Tibial nerve (tissue), 4 donors: ENCODE measurements around the gene STAT1. TPM values are rescaled to one million over a fixed set of nuclear protein-coding genes. Genes with fewer than 3 reads are reported as not detected.

Experiments used
- DNase-seq, 2 donors: peaks; one replicate each; pipeline ENCODE4 v3.0.0-alpha.2; 2019; ENCODE audit warnings: low spot score in 2 of 2
- H3K27ac ChIP-seq, 4 donors: fragments of 200-600 bp; sonication (generic) in 3 of 4; one replicate each; pipeline ENCODE4 v1.5.1; 2017 to 2019; ENCODE audit warnings: mild to moderate bottlenecking in 1 of 4
- H3K27me3 ChIP-seq, 2 donors: fragments of 200-600 bp; sonication (generic) in 1 of 2; one replicate each; pipeline versions ENCODE4 v1.5.1 to v1.6.0; 2017 to 2019
- H3K36me3 ChIP-seq, 3 donors: fragments of 200-600 bp; sonication (generic); one replicate each; pipeline ENCODE4 v1.5.1; 2018 to 2019
- H3K4me1 ChIP-seq, 4 donors: fragments of 200-600 bp; sonication (generic) in 3 of 4; one replicate each; pipeline ENCODE4 v1.5.1; 2017 to 2019
- H3K4me3 ChIP-seq, 4 donors: fragments of 200-600 bp; sonication (generic) in 3 of 4; one replicate each; pipeline ENCODE4 v1.5.1; 2017 to 2019; ENCODE audit warnings: mild to moderate bottlenecking in 1 of 4, moderate library complexity in 1 of 4
- H3K9me3 ChIP-seq, 4 donors: fragments of 200-600 bp; sonication (generic) in 3 of 4; one replicate each; pipeline ENCODE4 v1.5.1; 2017 to 2019
- EP300 ChIP-seq, 2 donors: sonication (generic); formaldehyde crosslinking; IDR thresholded peaks; one replicate each; pipeline ENCODE4 v1.6.1; 2017; ENCODE audit warnings: antibody characterized with exemption in 2 of 2, mild to moderate bottlenecking in 1 of 2
- POLR2A ChIP-seq, 2 donors: fragments of 450-650 bp; IDR thresholded peaks; one replicate each; pipeline ENCODE4 v1.6.1; 2017; ENCODE audit warnings: antibody characterized with exemption in 2 of 2, mild to moderate bottlenecking in 2 of 2, moderate library complexity in 2 of 2
- WGBS, 2 donors: methylation state at CpG; one replicate each; pipeline ENCODE4 v1.1.5; 2018; 5-methylcytosine and 5-hydroxymethylcytosine counted together
- total RNA-seq, 4 donors: library from RNA; depleted of rRNA; stranded (reverse); fragments of >200 nt; gene quantifications; one replicate each; pipeline ENCODE4 v1.1.0, GENCODE V29; 2016
- TF ChIP-seq, protein P1 (sequence below), 5 experiments: fragments of 200-600 bp in 3 of 5; fragments of 450-650 bp in 2 of 5; sonication (generic) in 3 of 5; IDR thresholded peaks; one replicate each; pipeline ENCODE4 v1.5.1; 2016 to 2019; ENCODE audit warnings: antibody characterized with exemption in 5 of 5, mild to moderate bottlenecking in 3 of 5, moderate library complexity in 2 of 5

STAT1 gene
- total RNA-seq, 4 donors from 2014 or later, result 40.2 to 73.9 (median 65.6) TPM

DNA sequence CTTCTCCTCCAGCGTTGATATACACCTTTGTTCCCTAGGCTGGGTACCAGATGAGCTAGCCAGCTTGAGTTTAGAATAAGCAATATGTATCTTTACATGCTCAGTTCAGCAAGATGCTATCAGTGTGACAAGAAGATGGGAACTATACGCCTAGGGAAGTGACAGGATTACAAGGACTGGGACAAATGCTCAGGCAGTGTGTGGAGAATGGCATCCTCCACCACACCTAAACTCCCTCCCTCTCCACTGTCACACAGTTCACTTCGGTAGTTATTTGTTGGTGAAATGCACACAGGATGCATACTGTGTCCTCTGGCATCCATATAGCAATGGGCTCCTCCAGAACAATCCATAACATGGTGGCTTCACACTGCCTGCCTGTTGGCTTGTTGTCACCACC lies 7.7 kb downstream of the STAT1 start:
- TF ChIP-seq EP300 (IDR thresholded peaks at IDR 0.05) (no peak), POLR2A (IDR thresholded peaks at IDR 0.05) (no peak)
- TF ChIP-seq, protein P1, sequence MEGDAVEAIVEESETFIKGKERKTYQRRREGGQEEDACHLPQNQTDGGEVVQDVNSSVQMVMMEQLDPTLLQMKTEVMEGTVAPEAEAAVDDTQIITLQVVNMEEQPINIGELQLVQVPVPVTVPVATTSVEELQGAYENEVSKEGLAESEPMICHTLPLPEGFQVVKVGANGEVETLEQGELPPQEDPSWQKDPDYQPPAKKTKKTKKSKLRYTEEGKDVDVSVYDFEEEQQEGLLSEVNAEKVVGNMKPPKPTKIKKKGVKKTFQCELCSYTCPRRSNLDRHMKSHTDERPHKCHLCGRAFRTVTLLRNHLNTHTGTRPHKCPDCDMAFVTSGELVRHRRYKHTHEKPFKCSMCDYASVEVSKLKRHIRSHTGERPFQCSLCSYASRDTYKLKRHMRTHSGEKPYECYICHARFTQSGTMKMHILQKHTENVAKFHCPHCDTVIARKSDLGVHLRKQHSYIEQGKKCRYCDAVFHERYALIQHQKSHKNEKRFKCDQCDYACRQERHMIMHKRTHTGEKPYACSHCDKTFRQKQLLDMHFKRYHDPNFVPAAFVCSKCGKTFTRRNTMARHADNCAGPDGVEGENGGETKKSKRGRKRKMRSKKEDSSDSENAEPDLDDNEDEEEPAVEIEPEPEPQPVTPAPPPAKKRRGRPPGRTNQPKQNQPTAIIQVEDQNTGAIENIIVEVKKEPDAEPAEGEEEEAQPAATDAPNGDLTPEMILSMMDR (IDR thresholded peaks at IDR 0.05), result no peak

DNA sequence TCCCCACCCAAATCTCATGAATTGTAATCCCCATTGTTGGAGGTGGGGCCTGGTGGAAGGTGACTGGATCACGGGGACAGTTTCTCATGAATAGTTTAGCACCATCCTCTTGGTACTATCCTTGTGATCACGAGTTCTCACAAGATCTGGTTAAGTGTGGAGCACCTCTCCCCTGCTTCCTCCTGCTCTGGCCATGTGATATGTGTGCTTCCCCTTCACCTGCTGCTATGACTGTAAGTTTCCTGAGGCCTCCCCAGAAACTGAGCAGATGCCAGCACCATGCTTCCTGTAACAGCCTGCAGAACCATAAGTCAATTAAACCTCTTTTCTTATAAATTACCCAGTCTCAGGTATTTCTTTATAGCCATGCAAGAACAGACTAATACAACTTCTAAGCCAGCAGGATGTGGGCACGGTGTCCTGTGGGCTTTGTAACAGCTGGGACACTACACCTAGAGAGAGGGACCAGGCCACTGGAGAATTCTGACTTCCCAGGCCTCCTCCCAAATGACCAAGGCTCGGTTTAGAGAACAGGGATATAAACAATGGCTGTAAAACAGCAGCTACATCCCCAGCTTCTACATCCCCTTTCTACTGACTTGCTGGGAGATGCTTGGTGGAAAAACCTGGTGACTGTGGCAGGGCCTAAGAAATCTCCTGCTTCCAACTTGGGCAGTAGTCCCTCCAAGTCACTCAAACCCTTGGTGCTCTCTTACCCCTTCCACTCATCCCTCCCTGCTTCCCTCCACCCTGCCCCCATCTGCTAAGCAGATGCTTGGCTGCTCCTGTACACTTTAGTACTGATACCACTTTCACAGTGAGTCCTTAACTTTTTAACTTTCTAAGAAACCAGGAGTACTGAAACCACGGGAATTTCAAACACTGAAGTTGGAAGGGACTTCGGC lies 10.3 kb downstream of the STAT1 start:
- Histone ChIP-seq H3K9me3 (no peaks in the 10 kb centered on the region), H3K4me1 (peaks cover 0 to 2% (median 0%) of the 10 kb centered on the region in 4 donors), H3K27me3 (no peaks in the 10 kb centered on the region), H3K4me3 (no peak overlapping the region), H3K27ac (no peak overlapping the region), H3K36me3 (peaks cover 2 to 100% (median 21%) of the 10 kb centered on the region in 3 donors)
- DNase-seq, result no peak
- TF ChIP-seq POLR2A (IDR thresholded peaks at IDR 0.05), result no peak
- no peak for TF ChIP-seq EP300 (IDR thresholded peaks at IDR 0.05)
- TF ChIP-seq, protein P1 (IDR thresholded peaks at IDR 0.05), result no peak
- 94 to 97% methylated on average over 6 of the region's 6 CpGs for WGBS, 2 donors

More for the DNA sequence above, 7.7 kb downstream of the STAT1 start:
- Histone ChIP-seq H3K9me3 (no peaks in the 10 kb centered on the region), H3K4me1 (peaks cover 0 to 16% (median 5%) of the 10 kb centered on the region in 4 donors), H3K27ac (no peak overlapping the region), H3K36me3 (peaks cover 2 to 81% (median 21%) of the 10 kb centered on the region in 3 donors), H3K27me3 (no peaks in the 10 kb centered on the region), H3K4me3 (no peak overlapping the region)
- 95 to 96% methylated on average over 3 of the region's 3 CpGs for WGBS, 2 donors
- no peak for DNase-seq

DNA sequence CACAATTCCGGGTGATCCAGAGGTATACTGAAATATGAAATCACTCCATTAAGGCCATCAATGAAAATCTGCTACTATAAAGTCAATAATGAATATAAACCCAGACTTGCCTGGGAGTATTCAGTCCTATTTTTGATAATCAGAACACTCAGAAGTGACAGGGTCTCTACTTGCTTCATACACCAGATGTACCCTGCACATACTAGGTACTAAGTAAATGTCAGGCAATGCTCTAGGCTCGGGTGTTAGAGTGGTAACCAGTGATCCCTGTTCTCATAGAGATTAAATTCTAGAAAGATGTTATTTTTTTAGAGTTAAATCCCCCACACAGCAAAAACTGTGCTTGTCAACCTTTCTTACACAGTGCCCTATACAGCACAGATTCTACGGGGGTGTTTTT lies 12.3 kb downstream of the STAT1 start:
- Histone ChIP-seq H3K27me3 (no peaks in the 10 kb centered on the region), H3K4me3 (no peak overlapping the region), H3K9me3 (no peaks in the 10 kb centered on the region), H3K36me3 (peaks cover 2 to 100% (median 26%) of the 10 kb centered on the region in 3 donors), H3K4me1 (no peaks in the 10 kb centered on the region), H3K27ac (no peak overlapping the region)
- no peak for DNase-seq
- TF ChIP-seq, protein P1 (IDR thresholded peaks at IDR 0.05), result no peak
- TF ChIP-seq EP300 (IDR thresholded peaks at IDR 0.05), result no peak
- TF ChIP-seq POLR2A (IDR thresholded peaks at IDR 0.05), result no peak
- 85 to 86% methylated on average over 3 of the region's 3 CpGs for WGBS, 2 donors

DNA sequence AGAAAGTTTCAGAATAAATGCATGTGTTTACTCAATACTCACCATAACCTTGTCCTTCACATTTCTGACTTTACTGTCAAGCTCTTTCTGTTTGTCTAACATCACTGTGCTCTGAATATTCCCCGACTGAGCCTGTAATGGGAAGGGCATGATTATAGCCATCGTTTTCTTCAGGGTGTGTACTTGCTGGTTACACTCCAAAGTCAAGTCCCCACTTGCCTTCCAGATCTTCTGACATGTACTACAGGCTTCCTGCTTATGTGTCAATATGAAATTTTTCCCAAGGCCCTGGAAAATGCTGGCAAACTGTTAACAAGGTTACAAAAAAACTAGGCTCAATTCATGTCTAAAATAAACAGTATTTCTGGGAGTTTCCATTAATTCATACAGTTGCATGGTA lies 12.9 kb downstream of the STAT1 start:
- 53 to 67% methylated on average over 2 of the region's 2 CpGs for WGBS, 2 donors
- no peaks in the 10 kb centered on the region for H3K9me3 ChIP-seq
- no peak overlapping the region for H3K27ac ChIP-seq
- H3K4me1 ChIP-seq, result no peaks in the 10 kb centered on the region
- no peak overlapping the region for H3K4me3 ChIP-seq
- H3K36me3 ChIP-seq, result peaks cover 2 to 100% (median 21%) of the 10 kb centered on the region in 3 donors
- no peaks in the 10 kb centered on the region for H3K27me3 ChIP-seq
- DNase-seq, result no peak
- TF ChIP-seq EP300 (IDR thresholded peaks at IDR 0.05), result no peak
- TF ChIP-seq, protein P1 (IDR thresholded peaks at IDR 0.05), result no peak
- TF ChIP-seq POLR2A (IDR thresholded peaks at IDR 0.05), result no peak
